GM21360 (cell line): Measurements from ENCODE around the gene DNAJC22.
"Not testable (repeated sequence)": the region's sequence is repeated elsewhere in the genome, so short reads cannot be mapped to it uniquely, and the experiment has no call there.

Experiments used
- ATAC-seq: cut with Tn5 transposase; IDR thresholded peaks from one replicate; pipeline ENCODE4 v1.9.1; 2021; ENCODE audit warnings: mild to moderate bottlenecking, moderate library complexity; ENCODE audit not compliant: unreplicated experiment

The DNAJC22 gene

DNA sequence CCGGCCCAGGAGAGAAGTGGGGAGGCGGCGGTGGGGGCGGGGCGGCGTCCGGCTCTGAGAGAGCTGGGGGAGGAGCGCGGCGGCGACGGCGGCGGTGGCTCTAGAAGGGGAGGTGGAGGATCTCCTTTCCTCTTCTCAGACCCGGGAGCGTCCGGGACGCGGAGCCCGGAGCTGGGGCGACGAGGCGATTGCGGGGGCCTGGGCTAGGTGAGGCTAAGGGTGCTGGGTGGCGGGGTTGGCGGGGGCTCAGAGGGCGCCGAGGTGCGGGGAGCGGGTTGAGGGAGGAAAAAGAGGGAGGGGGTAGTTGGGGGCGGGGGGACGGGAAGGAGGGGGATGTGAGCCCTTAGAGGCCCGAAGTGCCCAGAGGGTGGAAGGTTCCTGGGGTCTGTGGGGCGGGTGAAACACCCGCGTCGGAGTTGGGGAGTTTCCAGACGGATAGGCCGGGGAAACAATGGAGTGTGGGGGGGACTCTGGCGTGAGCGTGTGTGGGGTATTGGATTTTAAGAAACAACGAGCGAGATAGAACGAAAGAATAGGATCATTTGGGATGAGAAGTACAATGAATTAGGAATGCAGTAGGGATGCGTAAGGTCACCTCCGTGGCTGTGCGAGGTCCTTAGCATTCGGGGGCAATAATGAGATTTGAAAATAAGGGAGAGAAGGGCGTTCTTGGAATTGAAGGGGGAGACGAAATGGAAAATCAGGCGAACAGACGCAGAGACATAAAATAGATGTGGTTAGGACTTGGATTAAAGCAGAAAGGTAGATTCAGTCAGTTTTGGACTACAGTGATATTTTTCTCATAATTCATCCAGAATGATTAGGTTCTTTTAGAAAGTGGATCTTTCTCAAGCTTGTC is 20.9 kb downstream of the DNAJC22 start, which contains the start of gene SPATS2:
SPATS2 (plus strand) TSS at position 82 of the 859 bp plus-strand sequence. CDS start 93,551 bp downstream, outside the sequence.
- peak; percentile 12 for ATAC-seq

DNA sequence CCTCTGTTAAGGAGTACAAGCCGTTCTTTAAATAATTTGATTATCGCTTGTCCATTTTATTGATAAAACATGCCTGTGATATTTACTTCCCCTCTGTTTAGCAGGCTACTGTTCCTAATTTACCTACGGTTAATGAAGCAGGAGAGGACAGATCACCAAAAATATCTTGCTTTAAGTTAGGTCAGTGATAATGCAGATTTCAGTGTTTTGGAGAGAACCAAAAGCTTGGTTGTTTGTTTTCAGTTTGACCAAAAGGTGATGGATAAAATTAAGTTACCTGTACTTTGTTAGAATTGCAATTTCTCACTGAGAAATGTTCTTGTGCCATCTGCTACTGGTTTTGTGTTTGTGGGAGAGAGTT is 21.5 kb downstream of the DNAJC22 start:
- ATAC-seq = no peak

DNA sequence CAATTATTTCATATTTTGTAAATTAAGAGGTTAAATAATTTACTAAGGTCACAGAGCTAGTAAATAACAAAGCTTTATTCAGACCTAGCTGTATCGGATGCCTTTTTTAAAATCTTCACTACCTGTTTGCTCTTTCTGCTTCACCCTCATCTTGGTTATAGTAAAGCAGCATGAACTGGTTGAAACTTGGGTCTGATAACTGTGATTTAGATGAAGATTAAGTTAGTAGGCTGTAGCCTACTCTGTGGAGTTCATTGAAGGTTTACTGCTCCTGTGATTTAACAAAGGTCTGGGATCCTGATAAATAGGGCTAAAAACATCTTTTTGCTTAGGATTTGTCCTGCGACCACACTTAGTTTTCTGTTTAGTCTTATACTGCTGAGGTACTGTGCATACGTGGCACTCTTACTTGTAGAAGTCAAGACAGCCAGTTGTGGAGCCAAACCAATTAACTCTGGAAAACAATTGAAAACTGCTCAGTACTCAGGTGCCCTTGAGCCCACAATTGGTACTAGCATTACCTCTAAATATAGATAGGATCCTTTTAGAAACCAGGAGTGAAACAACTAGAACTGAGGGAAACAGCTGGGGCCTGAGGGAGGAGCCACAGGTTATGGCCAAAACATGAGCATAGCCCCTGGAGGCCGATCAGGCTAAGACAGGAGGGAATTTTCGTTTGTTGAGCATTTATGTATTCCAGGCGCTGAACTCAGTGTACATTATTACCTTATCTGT is 22.9 kb downstream of the DNAJC22 start:
- ATAC-seq = peak; percentile 45

DNA sequence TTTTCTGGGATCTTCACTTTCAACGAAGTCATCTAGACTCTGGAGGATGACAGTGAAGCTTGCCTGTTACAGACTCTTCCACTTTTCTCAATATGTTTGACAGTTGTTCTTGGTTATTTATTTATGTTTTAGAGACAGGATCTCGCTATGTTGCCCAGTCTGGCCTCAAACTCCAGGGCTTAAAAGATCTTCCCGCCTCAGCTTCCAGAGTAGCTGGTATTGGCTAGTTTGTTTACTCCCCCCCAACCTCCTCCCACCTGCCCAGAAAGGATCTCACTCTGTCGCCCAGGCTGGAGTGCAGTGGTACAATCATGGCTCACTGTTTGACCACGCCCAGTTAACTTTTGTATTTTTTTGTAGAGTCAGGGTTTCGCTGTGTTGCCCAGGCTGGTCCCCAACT is 23.9 kb downstream of the DNAJC22 start:
- no peak for ATAC-seq

DNA sequence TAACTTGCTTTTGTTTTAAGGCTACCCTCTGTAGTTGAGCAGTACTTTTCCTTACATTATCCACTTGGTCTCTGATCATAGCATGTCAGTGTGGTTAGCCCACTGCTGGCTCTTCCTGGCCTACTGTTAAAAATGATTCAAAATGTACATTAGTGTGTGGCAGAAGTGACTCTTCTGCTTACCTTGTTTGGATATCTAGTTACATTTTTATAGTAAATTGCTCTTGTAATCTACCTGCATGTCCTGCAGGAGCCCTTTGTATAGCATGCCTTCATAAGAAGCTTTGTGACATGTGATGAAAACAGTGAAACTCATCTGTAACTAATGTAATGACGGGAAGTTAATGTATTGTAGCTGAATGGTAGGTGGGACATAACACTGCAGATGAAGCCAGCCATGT is 28.7 kb downstream of the DNAJC22 start:
- no peak for ATAC-seq

DNA sequence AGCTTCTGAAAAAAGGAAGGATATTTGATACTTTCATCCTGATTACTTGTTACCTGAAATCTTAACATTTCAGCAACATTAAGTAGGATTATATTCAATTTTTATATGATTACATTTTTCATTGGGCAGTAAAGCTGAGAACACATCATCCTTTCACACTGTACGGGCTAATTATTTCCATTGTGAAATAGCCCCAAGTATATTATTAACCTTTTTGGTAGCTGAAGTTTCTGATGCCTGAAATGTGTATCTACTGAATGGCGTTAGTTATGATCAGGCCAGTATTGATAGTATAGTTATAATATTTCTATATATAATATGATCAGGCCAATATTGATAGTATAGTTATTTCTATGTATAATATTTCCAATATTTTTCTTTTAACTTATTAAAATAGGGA is 30.7 kb downstream of the DNAJC22 start:
- ATAC-seq = no peak

DNA sequence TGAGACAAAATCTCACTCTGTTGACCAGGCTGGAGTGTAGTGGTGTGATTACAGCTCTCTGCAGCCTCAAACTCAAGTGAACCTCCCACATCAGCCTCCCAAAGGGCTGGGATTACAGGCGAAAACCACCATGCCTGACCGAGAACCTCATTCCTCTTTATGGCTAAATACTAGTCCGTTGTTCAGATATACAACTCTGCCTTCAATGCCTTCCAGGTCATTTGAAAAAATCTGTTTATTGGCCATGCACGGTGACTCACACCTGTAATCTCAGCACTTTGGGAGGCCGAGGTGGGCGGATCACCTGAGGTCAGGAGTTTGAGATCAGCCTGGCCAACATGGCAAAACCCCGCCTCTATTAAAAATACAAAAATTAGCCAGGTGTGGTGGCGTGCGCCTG is 33.5 kb downstream of the DNAJC22 start:
- ATAC-seq = not testable (repeated sequence)

DNA sequence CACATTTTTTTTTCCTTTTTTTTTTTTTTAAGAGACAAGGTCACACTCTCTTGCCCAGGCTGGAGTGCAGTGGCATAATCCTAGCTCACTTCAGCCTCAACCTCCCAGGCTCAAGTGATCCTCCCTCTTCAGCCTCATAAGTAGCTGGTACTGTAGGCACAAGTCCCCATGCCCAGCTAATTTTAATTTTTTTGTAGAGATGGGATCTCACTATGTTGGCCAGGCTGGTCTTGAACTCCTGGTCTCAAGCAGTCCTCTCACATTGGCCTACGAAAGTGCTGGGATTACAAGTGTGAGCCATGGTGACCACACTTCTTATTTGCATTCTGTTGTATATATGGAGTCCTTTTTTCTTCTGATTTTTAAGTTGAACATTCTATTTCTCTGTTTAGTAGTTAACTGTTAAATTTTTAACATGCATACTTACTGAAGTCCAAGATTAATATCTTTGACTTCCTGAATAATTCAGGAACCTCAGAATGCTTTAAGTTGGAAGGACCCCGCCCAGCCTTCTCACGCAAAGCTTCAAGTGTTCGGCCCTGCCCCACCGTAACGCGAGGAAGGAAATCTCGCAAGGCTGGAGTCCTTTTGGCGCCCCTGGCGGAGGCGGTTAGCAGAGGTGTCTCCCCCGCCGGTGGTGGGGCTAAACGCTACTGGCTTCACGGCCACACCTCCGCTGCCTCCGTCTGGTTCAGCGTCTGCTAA is 42.1 kb downstream of the DNAJC22 start:
- no peak for ATAC-seq

DNA sequence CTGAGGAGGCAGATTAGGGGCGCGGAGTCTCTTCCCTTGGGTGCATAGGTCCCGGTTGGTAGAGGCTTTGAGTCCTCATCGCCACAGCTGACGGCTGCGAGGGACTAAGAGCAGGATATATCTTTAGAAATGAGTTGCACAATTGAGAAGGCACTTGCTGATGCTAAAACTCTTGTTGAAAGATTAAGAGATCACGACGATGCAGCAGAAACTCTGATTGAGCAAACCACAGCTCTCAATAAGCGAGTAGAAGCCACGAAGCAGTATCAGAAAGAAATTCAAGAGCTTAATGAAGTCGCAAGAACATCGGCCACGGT is 42.7 kb downstream of the DNAJC22 start:
- ATAC-seq = no peak

DNA sequence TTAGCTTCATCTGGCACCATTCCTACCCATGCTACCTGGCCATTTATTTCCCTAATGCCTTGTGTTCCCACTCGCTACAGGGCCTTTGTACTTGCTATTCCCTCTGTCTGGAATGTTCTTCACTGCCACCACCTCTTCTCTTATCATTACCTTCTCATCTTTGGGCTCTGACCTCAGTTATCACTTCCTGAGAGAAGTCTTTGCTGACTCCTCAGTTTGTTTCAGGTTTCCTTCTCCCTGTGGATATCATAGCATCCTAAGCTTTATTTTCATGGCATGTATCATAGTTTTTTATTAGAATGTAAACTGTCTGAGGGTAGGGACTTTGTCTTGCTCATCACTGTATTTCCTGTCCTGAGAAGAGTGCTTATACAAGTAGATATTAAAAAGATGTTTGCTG is 50.3 kb downstream of the DNAJC22 start:
- ATAC-seq = no peak

DNA sequence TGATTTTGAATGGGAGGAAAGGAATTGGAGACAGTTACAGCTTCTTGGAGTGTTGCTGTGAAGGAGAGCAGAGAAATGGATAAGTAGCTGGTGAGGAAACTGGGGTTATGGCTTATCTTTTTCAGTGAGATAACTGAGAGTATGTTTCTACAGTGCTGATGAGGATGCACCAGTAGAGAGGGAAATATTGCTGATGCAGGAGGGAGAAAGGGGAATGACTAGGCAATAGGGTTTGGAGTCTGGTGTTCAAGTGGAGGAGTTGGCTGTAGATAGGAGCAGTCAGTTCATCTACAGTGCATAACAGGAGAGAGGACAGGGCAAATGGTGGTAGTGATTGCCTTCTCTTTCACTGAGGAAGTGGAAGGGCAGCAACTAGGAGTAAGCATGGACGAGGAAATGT is 53.6 kb downstream of the DNAJC22 start:
- no peak for ATAC-seq
